Measurements from ENCODE around the gene DYTN.
A peak's percentile ranks its signal among the peaks of the same experiment; 100 is the strongest.

DYTN gene

GRCh38 chr2:206698811-206699210 lies 19.4 kb downstream of the DYTN start:
- no peak for DNase-seq (ENCODE audit: low spot score)

GRCh38 chr2:206696910-206697309 lies 21.3 kb downstream of the DYTN start:
- no peak for DNase-seq (ENCODE audit: low spot score)

DNA sequence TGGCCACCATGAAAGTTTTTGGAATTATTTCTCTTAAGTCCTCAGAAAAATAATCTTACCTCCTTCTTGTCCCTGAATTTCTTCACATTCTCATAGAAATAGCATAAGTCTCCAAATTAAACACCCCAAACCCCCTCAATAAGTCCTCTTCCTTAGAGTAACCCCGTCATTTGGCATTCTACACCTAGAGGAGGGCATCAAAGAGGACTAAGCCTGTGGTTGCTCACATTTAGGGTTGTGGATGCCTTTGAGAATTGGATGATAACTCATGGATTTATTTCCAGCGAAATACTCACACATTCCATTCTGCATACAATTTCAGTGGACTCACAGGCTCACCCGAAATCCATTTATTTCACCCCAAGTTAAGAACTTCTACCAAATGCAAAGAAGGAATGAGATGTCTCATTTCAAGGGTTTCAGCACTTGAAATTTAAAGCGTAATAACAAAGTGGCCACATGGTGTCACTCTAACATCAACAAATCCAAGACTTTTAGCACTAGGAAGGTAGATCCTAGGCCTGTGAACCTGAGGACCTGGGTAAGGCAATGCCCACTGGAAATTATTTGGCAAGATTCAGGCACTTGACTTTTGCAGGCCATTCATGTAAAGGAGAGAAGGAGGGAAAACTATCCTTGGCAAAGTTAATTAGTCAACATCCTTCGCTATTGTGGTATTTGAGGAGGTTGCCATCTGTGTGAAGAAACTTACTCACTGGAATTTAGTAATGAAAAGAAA lies 24.6 kb downstream of the DYTN start:
- DNase-seq (ENCODE audit: low spot score) = peak; percentile 75

GRCh38 chr2:206692971-206693370 lies 25.2 kb downstream of the DYTN start:
- no peak for DNase-seq (ENCODE audit: low spot score)

DNA sequence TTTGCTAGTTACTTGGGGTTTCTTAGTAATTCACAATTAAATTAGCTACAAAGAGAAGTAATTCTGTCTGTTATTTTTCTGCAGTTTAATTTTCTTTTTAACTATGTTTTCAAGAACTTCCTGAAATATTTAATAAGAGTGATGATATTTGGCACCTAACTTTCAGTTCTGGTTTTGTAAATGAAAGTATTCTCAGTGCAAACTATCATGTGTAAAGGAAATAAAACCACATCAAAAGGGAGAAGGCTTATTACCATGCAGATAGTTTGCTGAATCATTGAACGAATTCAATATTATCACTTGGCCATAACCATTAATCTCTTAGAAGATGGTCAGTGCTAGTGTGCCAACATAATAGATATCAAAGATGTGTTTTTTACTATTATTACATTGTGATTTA lies 29.2 kb downstream of the DYTN start:
- DNase-seq (ENCODE audit: low spot score) = no peak

- DNase-seq (ENCODE audit: low spot score) = no peak
Measured at GRCh38 chr2:206688453-206688852, 29.7 kb downstream of the DYTN start.

- DNase-seq (ENCODE audit: low spot score) = no peak
Measured at GRCh38 chr2:206683546-206683945, 34.6 kb downstream of the DYTN start.

DNA sequence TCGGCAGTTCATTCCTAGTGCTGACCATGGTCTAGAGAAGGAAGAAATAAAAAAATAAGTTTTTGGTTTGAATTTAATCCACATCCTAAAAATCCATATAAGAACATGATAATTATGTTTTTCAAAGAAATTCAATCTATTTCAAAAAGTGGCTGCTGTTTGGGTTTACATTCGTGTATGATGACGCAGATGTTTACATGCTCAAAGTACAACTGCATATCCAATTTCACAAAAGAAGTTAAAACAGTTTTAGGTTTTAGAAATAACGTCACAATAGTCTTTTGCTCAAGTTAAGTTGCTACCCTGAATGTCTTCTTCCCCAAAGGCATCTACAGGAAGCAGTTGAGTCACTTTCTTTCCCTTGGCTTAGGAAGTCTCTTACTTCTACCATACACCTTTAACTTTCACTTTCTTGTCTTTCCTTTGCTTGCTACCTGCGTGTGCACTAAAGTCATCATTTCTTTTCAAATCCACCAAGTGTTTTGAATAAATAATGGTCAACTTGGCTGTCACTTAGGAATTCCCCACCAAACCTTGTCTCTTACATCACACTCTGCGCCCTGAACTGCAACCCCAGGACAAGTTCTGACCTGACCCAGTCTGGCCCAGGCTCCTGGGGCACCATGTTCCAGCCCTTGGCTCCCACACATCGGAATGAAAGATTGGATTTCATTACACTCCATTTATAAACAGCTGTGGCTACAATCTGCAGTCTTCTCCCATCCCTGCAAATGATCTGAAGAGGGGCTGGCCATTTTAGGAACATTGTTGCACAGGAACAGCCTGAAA lies 47.5 kb downstream of the DYTN start:
- no peak for DNase-seq (ENCODE audit: low spot score)

DNA sequence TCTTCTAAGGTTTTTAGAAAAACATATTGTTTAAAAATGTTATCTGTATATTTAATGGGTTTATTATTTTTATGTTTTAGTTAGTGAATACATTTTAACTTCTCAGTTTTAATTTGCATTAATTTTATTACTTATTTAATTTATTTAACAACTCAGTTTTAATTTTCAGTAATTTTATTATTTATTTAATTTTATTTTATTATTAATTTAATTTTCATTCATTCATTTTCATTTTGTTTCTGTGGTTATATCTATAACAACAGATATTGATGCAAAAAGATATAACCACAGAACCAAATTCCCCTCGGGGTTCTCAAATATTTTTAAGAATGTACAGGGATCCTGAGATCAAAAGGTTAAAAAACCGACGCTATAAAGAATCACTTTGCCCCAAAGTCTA lies 52.9 kb downstream of the DYTN start:
- no peak for DNase-seq (ENCODE audit: low spot score)

DNA sequence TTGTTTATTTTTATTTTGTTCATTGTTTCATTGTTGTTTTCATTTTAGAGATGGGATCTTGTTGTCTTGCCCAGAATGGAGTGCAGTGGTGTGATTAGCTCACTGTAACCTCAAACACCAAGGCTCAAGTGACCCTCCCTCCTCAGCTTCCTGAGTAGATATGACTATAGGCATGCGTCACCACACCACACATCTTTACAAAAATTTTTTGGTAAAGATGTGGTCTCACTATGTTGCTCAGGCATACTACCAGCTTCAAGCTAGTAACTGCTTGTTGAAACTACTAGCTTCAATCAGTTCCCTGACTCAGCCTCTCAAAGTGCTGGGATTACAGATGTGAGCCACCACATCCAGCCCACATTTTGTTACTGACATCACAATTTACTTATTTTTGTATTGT lies 61.1 kb downstream of the DYTN start:
- DNase-seq (ENCODE audit: low spot score) = no peak

GRCh38 chr2:206647985-206648384 lies 70.2 kb downstream of the DYTN start:
- DNase-seq (ENCODE audit: low spot score) = no peak

DNA sequence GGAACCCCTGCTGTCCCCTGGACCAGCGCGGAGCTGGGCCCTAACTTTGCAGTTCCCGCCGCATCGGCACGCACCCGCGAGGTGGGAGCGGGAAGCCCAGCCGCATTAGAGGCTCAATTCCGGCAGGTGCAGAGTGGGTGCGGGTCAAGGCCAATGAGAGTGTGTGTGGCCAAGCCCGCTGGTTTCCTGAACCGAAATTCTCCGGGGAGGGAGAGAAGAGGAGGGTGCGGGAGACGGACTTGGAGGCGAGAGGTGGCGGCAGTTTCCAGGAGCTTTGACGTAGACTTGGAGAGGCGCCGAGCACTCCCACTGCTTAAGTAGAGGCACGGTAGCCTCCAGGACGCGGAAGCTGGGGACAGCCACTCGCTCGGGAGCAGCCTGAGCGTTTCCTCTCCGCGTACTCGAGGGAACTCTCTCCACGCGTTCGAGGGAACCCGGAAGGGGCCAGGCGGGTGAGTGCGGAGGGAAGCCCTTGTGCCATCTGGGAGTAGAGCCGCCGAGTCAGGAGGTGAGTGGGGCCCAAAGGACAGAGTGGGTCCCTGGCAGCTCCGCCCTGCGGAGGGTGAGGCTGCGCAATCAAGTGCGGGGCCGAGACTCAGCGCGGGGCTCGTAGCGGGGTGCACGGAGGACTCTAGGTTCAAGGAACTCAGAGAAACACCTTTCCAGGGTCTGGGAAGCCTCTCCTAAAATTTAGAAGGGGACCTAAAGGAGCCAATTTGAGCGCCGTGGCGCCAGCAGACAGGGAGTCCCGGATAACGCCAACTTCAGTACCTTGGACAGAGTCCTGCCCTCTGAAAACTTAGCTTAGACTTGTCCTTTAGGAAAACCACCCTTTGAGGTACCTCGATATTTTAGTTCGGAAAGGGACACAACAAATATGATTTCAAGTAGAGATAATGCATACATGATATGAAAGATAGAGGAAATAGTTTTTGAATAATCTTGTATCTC lies 75.8 kb downstream of the DYTN start, which contains the start of gene FAM237A:
Gene FAM237A, plus strand, starts transcription at position 413 of the 951 bp plus-strand sequence. CDS start 1,750 bp downstream, outside the sequence.
- DNase-seq (ENCODE audit: low spot score) = peak; percentile 17

DNA sequence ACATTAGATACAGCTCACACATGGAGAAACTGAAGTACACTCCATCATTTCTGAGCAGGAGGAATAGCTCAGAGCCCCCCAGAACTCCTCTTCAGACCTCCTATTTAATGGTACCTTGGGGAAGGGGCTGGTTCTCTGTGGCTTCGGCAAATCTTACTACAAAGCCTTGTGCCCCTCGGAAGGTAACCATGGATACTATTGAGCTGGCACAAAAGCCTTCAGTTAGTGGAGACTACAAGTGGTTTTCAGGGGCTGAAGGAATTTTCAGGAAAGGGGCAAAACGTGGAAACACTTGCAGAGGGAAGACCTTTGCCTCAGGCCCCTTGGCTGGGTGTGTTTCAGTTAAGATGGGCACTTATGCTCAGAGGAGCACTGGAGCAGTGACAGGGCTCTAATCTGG lies 77.0 kb downstream of the DYTN start:
- DNase-seq (ENCODE audit: low spot score) = no peak

DNA sequence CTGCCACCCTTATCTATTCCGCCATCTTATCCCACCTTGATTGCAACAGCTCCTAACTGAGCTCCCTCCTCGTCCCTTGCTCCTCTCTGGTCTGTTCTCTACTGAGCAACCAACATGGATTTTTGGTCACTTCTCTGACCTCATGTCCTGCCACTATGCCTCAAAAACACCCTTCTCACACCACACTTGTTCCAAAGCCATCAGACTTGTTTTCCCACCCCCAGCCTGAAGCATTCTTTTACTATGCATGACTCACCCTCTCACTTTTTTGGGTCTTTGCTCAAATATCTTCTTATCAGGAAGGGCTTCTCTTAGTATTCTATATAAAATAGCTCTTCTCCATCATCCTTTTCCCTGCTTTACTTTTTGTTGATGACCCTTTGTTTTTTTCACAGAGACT lies 78.6 kb downstream of the DYTN start:
- DNase-seq (ENCODE audit: low spot score) = no peak

- DNase-seq (ENCODE audit: low spot score) = no peak
Measured at GRCh38 chr2:206635015-206635414, 83.2 kb downstream of the DYTN start.

GRCh38 chr2:206631340-206631739 lies 86.9 kb downstream of the DYTN start:
- DNase-seq (ENCODE audit: low spot score) = no peak

DNA sequence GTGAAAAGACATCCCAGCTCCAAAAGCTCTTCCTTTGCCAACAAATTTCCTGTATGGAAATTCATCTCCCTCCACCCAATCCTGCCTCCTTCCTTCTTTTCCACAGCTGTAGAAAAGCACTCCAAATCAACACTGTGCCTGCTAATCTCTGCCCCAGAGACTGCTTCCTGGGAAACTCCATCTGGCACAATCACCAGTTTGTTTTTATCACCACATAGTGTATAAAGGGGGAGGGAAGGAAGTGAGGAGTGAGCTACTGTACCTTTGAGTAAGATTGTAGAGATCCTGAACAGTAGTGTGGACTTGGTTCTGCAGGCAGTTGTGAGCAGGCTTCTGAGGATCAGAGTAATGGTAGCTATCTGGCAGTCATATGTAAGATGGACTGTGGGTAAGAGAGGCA lies 90.6 kb downstream of the DYTN start:
- no peak for DNase-seq (ENCODE audit: low spot score)

- DNase-seq (ENCODE audit: low spot score) = no peak
Measured at GRCh38 chr2:206626108-206626507, 92.1 kb downstream of the DYTN start.

GRCh38 chr2:206619011-206619410 lies 99.2 kb downstream of the DYTN start:
- no peak for DNase-seq (ENCODE audit: low spot score)

GRCh38 chr2:206616151-206616550 lies 102.0 kb downstream of the DYTN start:
- DNase-seq (ENCODE audit: low spot score) = no peak

- no peak for DNase-seq (ENCODE audit: low spot score)
Measured at GRCh38 chr2:206615417-206616089, 102.6 kb downstream of the DYTN start.

- no peak for DNase-seq (ENCODE audit: low spot score)
Measured at GRCh38 chr2:206614811-206615210, 103.4 kb downstream of the DYTN start.
